Measurements from ENCODE around the gene AGPAT3. TPM values are rescaled to one million over a fixed set of nuclear protein-coding genes. Genes with fewer than 3 reads are reported as not detected.

Gene AGPAT3
- polyA plus RNA-seq, 1 donor = 83.0 TPM

- no peak for DNase-seq
- peaks cover 5% of the 10 kb centered on the region for H3K4me1 ChIP-seq (ENCODE audit: control insufficient read depth, insufficient read depth, low read length)
- no peaks in the 10 kb centered on the region for H3K27me3 ChIP-seq (ENCODE audit: control insufficient read depth, insufficient read depth, low read length)
- H3K4me3 ChIP-seq (ENCODE audit: low read length) = no peak overlapping the region
- no CpG with 5 or more reads among the region's 6 CpGs for WGBS (ENCODE audit: insufficient coverage, low lambda C conversion rate)
- H3K9me3 ChIP-seq (ENCODE audit: control insufficient read depth, low read depth, low read length) = no peaks in the 10 kb centered on the region
- no peak overlapping the region for H3K27ac ChIP-seq (ENCODE audit: low read length)
- H3K36me3 ChIP-seq (ENCODE audit: control insufficient read depth, insufficient read depth, low read length) = peaks cover 24% of the 10 kb centered on the region
Measured at GRCh38 chr21:43948740-43949498, 83.9 kb downstream of the AGPAT3 start.

- Histone ChIP-seq H3K27ac (ENCODE audit: low read length) (no peak overlapping the region), H3K4me3 (ENCODE audit: low read length) (no peak overlapping the region), H3K36me3 (ENCODE audit: control insufficient read depth, insufficient read depth, low read length) (peaks cover 24% of the 10 kb centered on the region), H3K9me3 (ENCODE audit: control insufficient read depth, low read depth, low read length) (no peaks in the 10 kb centered on the region), H3K4me1 (ENCODE audit: control insufficient read depth, insufficient read depth, low read length) (peaks cover 5% of the 10 kb centered on the region), H3K27me3 (ENCODE audit: control insufficient read depth, insufficient read depth, low read length) (no peaks in the 10 kb centered on the region)
- WGBS (ENCODE audit: insufficient coverage, low lambda C conversion rate) = no CpG with 5 or more reads among the region's 7 CpGs
- no peak for DNase-seq
Measured at GRCh38 chr21:43949499-43950208, 84.6 kb downstream of the AGPAT3 start.

GRCh38 chr21:43950481-43950880, 85.5 kb downstream of the AGPAT3 start:
- H3K36me3 ChIP-seq (ENCODE audit: control insufficient read depth, insufficient read depth, low read length) = peaks cover 24% of the 10 kb centered on the region
- H3K9me3 ChIP-seq (ENCODE audit: control insufficient read depth, low read depth, low read length) = no peaks in the 10 kb centered on the region
- H3K27me3 ChIP-seq (ENCODE audit: control insufficient read depth, insufficient read depth, low read length) = no peaks in the 10 kb centered on the region
- H3K4me1 ChIP-seq (ENCODE audit: control insufficient read depth, insufficient read depth, low read length) = peaks cover 5% of the 10 kb centered on the region
- DNase-seq = no peak
- H3K4me3 ChIP-seq (ENCODE audit: low read length) = no peak overlapping the region
- H3K27ac ChIP-seq (ENCODE audit: low read length) = no peak overlapping the region
- no CpG with 5 or more reads among the region's 19 CpGs for WGBS (ENCODE audit: insufficient coverage, low lambda C conversion rate)

- no peak for DNase-seq
- H3K27me3 ChIP-seq (ENCODE audit: control insufficient read depth, insufficient read depth, low read length) = no peaks in the 10 kb centered on the region
- no CpG with 5 or more reads among the region's 13 CpGs for WGBS (ENCODE audit: insufficient coverage, low lambda C conversion rate)
- H3K4me1 ChIP-seq (ENCODE audit: control insufficient read depth, insufficient read depth, low read length) = peaks cover 5% of the 10 kb centered on the region
- no peaks in the 10 kb centered on the region for H3K9me3 ChIP-seq (ENCODE audit: control insufficient read depth, low read depth, low read length)
- H3K36me3 ChIP-seq (ENCODE audit: control insufficient read depth, insufficient read depth, low read length) = peaks cover 24% of the 10 kb centered on the region
- no peak overlapping the region for H3K27ac ChIP-seq (ENCODE audit: low read length)
- no peak overlapping the region for H3K4me3 ChIP-seq (ENCODE audit: low read length)
Measured at GRCh38 chr21:43950936-43951335, 85.9 kb downstream of the AGPAT3 start.

- Histone ChIP-seq H3K27me3 (ENCODE audit: control insufficient read depth, insufficient read depth, low read length) (no peaks in the 10 kb centered on the region), H3K4me3 (ENCODE audit: low read length) (no peak overlapping the region), H3K27ac (ENCODE audit: low read length) (no peak overlapping the region), H3K4me1 (ENCODE audit: control insufficient read depth, insufficient read depth, low read length) (peaks cover 5% of the 10 kb centered on the region), H3K9me3 (ENCODE audit: control insufficient read depth, low read depth, low read length) (no peaks in the 10 kb centered on the region), H3K36me3 (ENCODE audit: control insufficient read depth, insufficient read depth, low read length) (peaks cover 24% of the 10 kb centered on the region)
- WGBS (ENCODE audit: insufficient coverage, low lambda C conversion rate) = no CpG with 5 or more reads among the region's 27 CpGs
- DNase-seq = no peak
Measured at GRCh38 chr21:43951911-43952703, 87.1 kb downstream of the AGPAT3 start.

- peaks cover 5% of the 10 kb centered on the region for H3K4me1 ChIP-seq (ENCODE audit: control insufficient read depth, insufficient read depth, low read length)
- WGBS (ENCODE audit: insufficient coverage, low lambda C conversion rate) = 100% methylated on average over 1 of the region's 17 CpGs
- no peak overlapping the region for H3K27ac ChIP-seq (ENCODE audit: low read length)
- no peaks in the 10 kb centered on the region for H3K27me3 ChIP-seq (ENCODE audit: control insufficient read depth, insufficient read depth, low read length)
- peaks cover 21% of the 10 kb centered on the region for H3K36me3 ChIP-seq (ENCODE audit: control insufficient read depth, insufficient read depth, low read length)
- no peaks in the 10 kb centered on the region for H3K9me3 ChIP-seq (ENCODE audit: control insufficient read depth, low read depth, low read length)
- no peak for DNase-seq
- H3K4me3 ChIP-seq (ENCODE audit: low read length) = no peak overlapping the region
Measured at GRCh38 chr21:43953021-43953420, 88.0 kb downstream of the AGPAT3 start.

GRCh38 chr21:43954042-43954441, 89.0 kb downstream of the AGPAT3 start:
- Histone ChIP-seq H3K4me3 (ENCODE audit: low read length) (no peak overlapping the region), H3K4me1 (ENCODE audit: control insufficient read depth, insufficient read depth, low read length) (peaks cover 5% of the 10 kb centered on the region), H3K9me3 (ENCODE audit: control insufficient read depth, low read depth, low read length) (peaks cover 4% of the 10 kb centered on the region), H3K27me3 (ENCODE audit: control insufficient read depth, insufficient read depth, low read length) (no peaks in the 10 kb centered on the region), H3K27ac (ENCODE audit: low read length) (no peak overlapping the region), H3K36me3 (ENCODE audit: control insufficient read depth, insufficient read depth, low read length) (peaks cover 17% of the 10 kb centered on the region)
- DNase-seq = no peak
- WGBS (ENCODE audit: insufficient coverage, low lambda C conversion rate) = no CpG with 5 or more reads among the region's 11 CpGs

GRCh38 chr21:43954896-43955295, 89.9 kb downstream of the AGPAT3 start:
- peaks cover 15% of the 10 kb centered on the region for H3K36me3 ChIP-seq (ENCODE audit: control insufficient read depth, insufficient read depth, low read length)
- no peaks in the 10 kb centered on the region for H3K27me3 ChIP-seq (ENCODE audit: control insufficient read depth, insufficient read depth, low read length)
- H3K4me1 ChIP-seq (ENCODE audit: control insufficient read depth, insufficient read depth, low read length) = peaks cover 5% of the 10 kb centered on the region
- H3K27ac ChIP-seq (ENCODE audit: low read length) = no peak overlapping the region
- peaks cover 12% of the 10 kb centered on the region for H3K9me3 ChIP-seq (ENCODE audit: control insufficient read depth, low read depth, low read length)
- DNase-seq = no peak
- no CpG with 5 or more reads among the region's 19 CpGs for WGBS (ENCODE audit: insufficient coverage, low lambda C conversion rate)
- H3K4me3 ChIP-seq (ENCODE audit: low read length) = no peak overlapping the region

GRCh38 chr21:43956019-43956669, 91.1 kb downstream of the AGPAT3 start:
- Histone ChIP-seq H3K36me3 (ENCODE audit: control insufficient read depth, insufficient read depth, low read length) (peaks cover 23% of the 10 kb centered on the region), H3K27ac (ENCODE audit: low read length) (no peak overlapping the region), H3K27me3 (ENCODE audit: control insufficient read depth, insufficient read depth, low read length) (no peaks in the 10 kb centered on the region), H3K9me3 (ENCODE audit: control insufficient read depth, low read depth, low read length) (peaks cover 12% of the 10 kb centered on the region), H3K4me3 (ENCODE audit: low read length) (no peak overlapping the region), H3K4me1 (ENCODE audit: control insufficient read depth, insufficient read depth, low read length) (peaks cover 5% of the 10 kb centered on the region)
- WGBS (ENCODE audit: insufficient coverage, low lambda C conversion rate) = no CpG with 5 or more reads among the region's 11 CpGs
- no peak for DNase-seq

- H3K4me1 ChIP-seq (ENCODE audit: control insufficient read depth, insufficient read depth, low read length) = peaks cover 5% of the 10 kb centered on the region
- no peak overlapping the region for H3K4me3 ChIP-seq (ENCODE audit: low read length)
- H3K36me3 ChIP-seq (ENCODE audit: control insufficient read depth, insufficient read depth, low read length) = peaks cover 28% of the 10 kb centered on the region
- no peak overlapping the region for H3K27ac ChIP-seq (ENCODE audit: low read length)
- no CpG with 5 or more reads among the region's 6 CpGs for WGBS (ENCODE audit: insufficient coverage, low lambda C conversion rate)
- peaks cover 12% of the 10 kb centered on the region for H3K9me3 ChIP-seq (ENCODE audit: control insufficient read depth, low read depth, low read length)
- H3K27me3 ChIP-seq (ENCODE audit: control insufficient read depth, insufficient read depth, low read length) = no peaks in the 10 kb centered on the region
- DNase-seq = no peak
Measured at GRCh38 chr21:43956670-43957035, 91.6 kb downstream of the AGPAT3 start.
